SK-N-MC (cell line): ENCODE measurements around the gene MLX.

Source experiments
- DNase-seq: peaks from one replicate; pipeline ENCODE4 v3.0.0-alpha.2; 2011; ENCODE audit warnings: low read depth, low spot score
- H3K27ac ChIP-seq: fragments of 200-600 bp; sonication (generic); 2 replicates; pipeline ENCODE4 v1.5.1; 2016; ENCODE audit warnings: mixed run types
- H3K36me3 ChIP-seq: fragments of 200-600 bp; sonication (generic); 2 replicates; pipeline ENCODE4 v1.6.1; 2017; ENCODE audit warnings: antibody characterized with exemption, low read length, mixed read lengths; ENCODE audit not compliant: insufficient read depth
- H3K4me3 ChIP-seq: fragments of 200-600 bp; sonication (generic); 2 replicates; pipeline ENCODE4 v1.5.1; 2016
- H3K9ac ChIP-seq: fragments of 200-600 bp; sonication (generic); 2 replicates; pipeline ENCODE4 v1.8.0; 2017; ENCODE audit warnings: mixed run types, mixed read lengths; ENCODE audit not compliant: insufficient read length
- H3K9me3 ChIP-seq: fragments of 200-600 bp; sonication (generic); 2 replicates; pipeline ENCODE4 v1.6.1; 2017; ENCODE audit warnings: low read depth, mild to moderate bottlenecking, antibody characterized with exemption, low read length, moderate library complexity, mixed read lengths
- EZH2 ChIP-seq: fragments of 200-600 bp; sonication (generic); IDR thresholded peaks from one replicate; pipeline ENCODE4 v1.6.1; 2017; ENCODE audit warnings: antibody characterized with exemption
- FOXP2 ChIP-seq: optimal IDR thresholded peaks from 2 replicates; pipeline ENCODE3; 2011; ENCODE audit warnings: mild to moderate bottlenecking, moderate library complexity; ENCODE audit not compliant: insufficient read depth; ENCODE audit errors: extremely low read length, control extremely low read depth
- POLR2AphosphoS5 ChIP-seq: IDR thresholded peaks from 2 replicates; pipeline ENCODE4 v1.6.1; 2012; ENCODE audit warnings: mild to moderate bottlenecking, low read depth, low read length, borderline replicate concordance

The MLX gene

GRCh38 chr17:42521666-42522262 is 45.1 kb upstream of the MLX start:
- no peak overlapping the region for H3K9ac ChIP-seq
- no peak overlapping the region for H3K4me3 ChIP-seq
- no peaks in the 10 kb centered on the region for H3K9me3 ChIP-seq
- H3K36me3 ChIP-seq, result no peaks in the 10 kb centered on the region
- TF ChIP-seq FOXP2 (no peak), EZH2 (no peak), POLR2AphosphoS5 (no peak)
- DNase-seq, result no peak
- H3K27ac ChIP-seq, result no peak overlapping the region

GRCh38 chr17:42522263-42522790 is 44.6 kb upstream of the MLX start:
- no peak for TF ChIP-seq POLR2AphosphoS5
- no peak for TF ChIP-seq EZH2
- TF ChIP-seq FOXP2, result no peak
- H3K36me3 ChIP-seq, result no peaks in the 10 kb centered on the region
- H3K4me3 ChIP-seq, result no peak overlapping the region
- no peak overlapping the region for H3K27ac ChIP-seq
- H3K9me3 ChIP-seq, result no peaks in the 10 kb centered on the region
- no peak for DNase-seq
- H3K9ac ChIP-seq, result no peak overlapping the region

- TF ChIP-seq FOXP2 (no peak), EZH2 (no peak), POLR2AphosphoS5 (no peak)
- Histone ChIP-seq H3K36me3 (no peaks in the 10 kb centered on the region), H3K27ac (no peak overlapping the region), H3K9me3 (no peaks in the 10 kb centered on the region), H3K9ac (no peak overlapping the region), H3K4me3 (no peak overlapping the region)
- no peak for DNase-seq
Observed at GRCh38 chr17:42522798-42523278, 44.1 kb upstream of the MLX start.

- Histone ChIP-seq H3K36me3 (no peaks in the 10 kb centered on the region), H3K9me3 (no peaks in the 10 kb centered on the region), H3K4me3 (no peak overlapping the region), H3K27ac (no peak overlapping the region), H3K9ac (no peak overlapping the region)
- DNase-seq, result no peak
- no peak for TF ChIP-seq EZH2
- no peak for TF ChIP-seq POLR2AphosphoS5
- TF ChIP-seq FOXP2, result no peak
Observed at GRCh38 chr17:42525221-42525620, 41.7 kb upstream of the MLX start.

GRCh38 chr17:42526031-42526444 is 40.9 kb upstream of the MLX start:
- H3K9me3 ChIP-seq, result no peaks in the 10 kb centered on the region
- H3K4me3 ChIP-seq, result no peak overlapping the region
- no peak for DNase-seq
- H3K27ac ChIP-seq, result no peak overlapping the region
- no peak overlapping the region for H3K9ac ChIP-seq
- H3K36me3 ChIP-seq, result no peaks in the 10 kb centered on the region
- TF ChIP-seq EZH2 (no peak), POLR2AphosphoS5 (no peak), FOXP2 (no peak)

- Histone ChIP-seq H3K27ac (no peak overlapping the region), H3K9ac (no peak overlapping the region), H3K4me3 (no peak overlapping the region), H3K9me3 (no peaks in the 10 kb centered on the region), H3K36me3 (no peaks in the 10 kb centered on the region)
- TF ChIP-seq EZH2 (no peak), FOXP2 (no peak), POLR2AphosphoS5 (no peak)
- DNase-seq, result no peak
Observed at GRCh38 chr17:42527932-42528331, 39.0 kb upstream of the MLX start.

- H3K27ac ChIP-seq, result no peak overlapping the region
- H3K4me3 ChIP-seq, result no peak overlapping the region
- DNase-seq, result no peak
Observed at GRCh38 chr17:42529061-42529460, 37.8 kb upstream of the MLX start.

GRCh38 chr17:42530952-42531454 is 35.9 kb upstream of the MLX start:
- Histone ChIP-seq H3K4me3 (no peak overlapping the region), H3K27ac (no peak overlapping the region), H3K9ac (no peak overlapping the region), H3K9me3 (no peaks in the 10 kb centered on the region), H3K36me3 (no peaks in the 10 kb centered on the region)
- no peak for DNase-seq
- TF ChIP-seq POLR2AphosphoS5 (no peak), FOXP2 (no peak), EZH2 (no peak)

More at GRCh38 chr17:42529061-42529460, 37.8 kb upstream of the MLX start:
- Histone ChIP-seq H3K9me3 (no peaks in the 10 kb centered on the region), H3K36me3 (no peaks in the 10 kb centered on the region), H3K9ac (no peak overlapping the region)
- TF ChIP-seq EZH2, result no peak
- no peak for TF ChIP-seq POLR2AphosphoS5
- TF ChIP-seq FOXP2, result no peak
